ENCODE data around the gene PLAC9.

The PLAC9 gene

GRCh38 chr10:80149123-80149522 is 16.6 kb downstream of the PLAC9 start:
- no peak for ATAC-seq

GRCh38 chr10:80150172-80150571 is 17.6 kb downstream of the PLAC9 start:
- no peak for TF ChIP-seq ESRRG (CRISPR knock-in tag; IDR thresholded peaks at IDR 0.05)
- TF ChIP-seq TOX (CRISPR knock-in tag; IDR thresholded peaks at IDR 0.05; ENCODE audit: borderline replicate concordance) = no peak
- TF ChIP-seq, protein P1, sequence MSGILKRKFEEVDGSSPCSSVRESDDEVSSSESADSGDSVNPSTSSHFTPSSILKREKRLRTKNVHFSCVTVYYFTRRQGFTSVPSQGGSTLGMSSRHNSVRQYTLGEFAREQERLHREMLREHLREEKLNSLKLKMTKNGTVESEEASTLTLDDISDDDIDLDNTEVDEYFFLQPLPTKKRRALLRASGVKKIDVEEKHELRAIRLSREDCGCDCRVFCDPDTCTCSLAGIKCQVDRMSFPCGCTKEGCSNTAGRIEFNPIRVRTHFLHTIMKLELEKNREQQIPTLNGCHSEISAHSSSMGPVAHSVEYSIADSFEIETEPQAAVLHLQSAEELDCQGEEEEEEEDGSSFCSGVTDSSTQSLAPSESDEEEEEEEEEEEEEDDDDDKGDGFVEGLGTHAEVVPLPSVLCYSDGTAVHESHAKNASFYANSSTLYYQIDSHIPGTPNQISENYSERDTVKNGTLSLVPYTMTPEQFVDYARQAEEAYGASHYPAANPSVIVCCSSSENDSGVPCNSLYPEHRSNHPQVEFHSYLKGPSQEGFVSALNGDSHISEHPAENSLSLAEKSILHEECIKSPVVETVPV (CRISPR knock-in tag; IDR thresholded peaks at IDR 0.05) = no peak
- TF ChIP-seq ZC3H10 (CRISPR knock-in tag; IDR thresholded peaks at IDR 0.05) = no peak
- no peak for TF ChIP-seq CSDC2 (CRISPR knock-in tag; IDR thresholded peaks at IDR 0.05)
- no peak for TF ChIP-seq GLIS3 (CRISPR knock-in tag; IDR thresholded peaks at IDR 0.05)
- no peak for ATAC-seq

More at GRCh38 chr10:80149123-80149522, 16.6 kb downstream of the PLAC9 start:
- TF ChIP-seq ZNF8 (CRISPR knock-in tag; IDR thresholded peaks at IDR 0.05) (no peak), CREB5 (CRISPR knock-in tag; IDR thresholded peaks at IDR 0.05; ENCODE audit: low read depth) (no peak), TOX (CRISPR knock-in tag; IDR thresholded peaks at IDR 0.05; ENCODE audit: borderline replicate concordance) (no peak), ARNTL (CRISPR knock-in tag; IDR thresholded peaks at IDR 0.05; ENCODE audit: borderline replicate concordance, low read depth) (no peak), PATZ1 (CRISPR knock-in tag; IDR thresholded peaks at IDR 0.05; ENCODE audit: borderline replicate concordance) (no peak), ESRRG (CRISPR knock-in tag; IDR thresholded peaks at IDR 0.05) (no peak), OSR1 (CRISPR knock-in tag; IDR thresholded peaks at IDR 0.05) (no peak), SNAI2 (CRISPR knock-in tag; IDR thresholded peaks at IDR 0.05) (no peak), PPARA (CRISPR knock-in tag; IDR thresholded peaks at IDR 0.05; ENCODE audit: borderline replicate concordance) (no peak), ZC3H10 (CRISPR knock-in tag; IDR thresholded peaks at IDR 0.05) (no peak), TCF4 (CRISPR knock-in tag; IDR thresholded peaks at IDR 0.05; ENCODE audit: borderline replicate concordance) (no peak), BACH2 (CRISPR knock-in tag; IDR thresholded peaks at IDR 0.05; ENCODE audit: borderline replicate concordance) (no peak)

DNA sequence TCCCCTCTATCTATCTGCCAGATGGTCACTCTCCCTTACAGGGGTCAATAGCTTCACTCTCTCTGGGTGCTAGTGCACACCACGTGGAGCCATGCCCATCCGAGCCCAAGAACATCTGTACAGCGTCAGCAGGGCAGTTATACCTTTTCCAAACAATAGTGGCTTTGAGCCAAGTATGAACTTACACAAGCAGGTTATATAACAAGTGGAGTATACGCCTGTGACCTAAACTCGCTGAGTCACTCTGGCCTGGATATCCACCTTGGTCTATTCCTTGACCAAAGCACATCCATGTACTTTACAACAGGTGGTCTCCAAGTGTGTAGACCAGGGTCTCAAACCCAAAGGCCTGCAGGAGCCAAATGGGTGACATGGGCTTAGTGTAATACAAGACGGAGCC is 20.3 kb downstream of the PLAC9 start:
- no peak for TF ChIP-seq ZNF70 (CRISPR knock-in tag; IDR thresholded peaks at IDR 0.05)
- TF ChIP-seq ESRRG (CRISPR knock-in tag; IDR thresholded peaks at IDR 0.05) = no peak
- no peak for TF ChIP-seq ZNF565 (CRISPR knock-in tag; conservative IDR thresholded peaks at IDR 0.05; ENCODE audit: low read depth)
- no peak for TF ChIP-seq PPARA (CRISPR knock-in tag; IDR thresholded peaks at IDR 0.05; ENCODE audit: borderline replicate concordance)
- TF ChIP-seq ARNTL (CRISPR knock-in tag; IDR thresholded peaks at IDR 0.05; ENCODE audit: borderline replicate concordance, low read depth) = no peak
- TF ChIP-seq ZNF8 (CRISPR knock-in tag; IDR thresholded peaks at IDR 0.05) = no peak
- TF ChIP-seq CSDC2 (CRISPR knock-in tag; IDR thresholded peaks at IDR 0.05) = no peak
- no peak for TF ChIP-seq ZFP30 (CRISPR knock-in tag; IDR thresholded peaks at IDR 0.05)
- no peak for TF ChIP-seq RARB (CRISPR knock-in tag; IDR thresholded peaks at IDR 0.05)
- no peak for TF ChIP-seq TOX (CRISPR knock-in tag; IDR thresholded peaks at IDR 0.05; ENCODE audit: borderline replicate concordance)
- no peak for TF ChIP-seq CREB5 (CRISPR knock-in tag; IDR thresholded peaks at IDR 0.05; ENCODE audit: low read depth)
- no peak for TF ChIP-seq POU6F1 (CRISPR knock-in tag; IDR thresholded peaks at IDR 0.05; ENCODE audit: borderline replicate concordance, low read depth)
- TF ChIP-seq ZC3H10 (CRISPR knock-in tag; IDR thresholded peaks at IDR 0.05) = no peak
- no peak for TF ChIP-seq GLIS3 (CRISPR knock-in tag; IDR thresholded peaks at IDR 0.05)
- TF ChIP-seq OSR1 (CRISPR knock-in tag; IDR thresholded peaks at IDR 0.05) = no peak
- TF ChIP-seq ZFP3 (CRISPR knock-in tag; IDR thresholded peaks at IDR 0.05) = no peak
- no peak for TF ChIP-seq PATZ1 (CRISPR knock-in tag; IDR thresholded peaks at IDR 0.05; ENCODE audit: borderline replicate concordance)
- no peak for TF ChIP-seq SNAI2 (CRISPR knock-in tag; IDR thresholded peaks at IDR 0.05)
- ATAC-seq = no peak

Data from SK-N-SH treated with all-trans-retinoic acid at 6 μM for 48 hours (cell line).